Measurements from ENCODE around the gene BATF2. TPM values are rescaled to one million over a fixed set of nuclear protein-coding genes. Genes with fewer than 3 reads are reported as not detected.

Gene BATF2
- total RNA-seq, 4 donors from 2014 or later: 0.63 to 9.6 (median 1.5) TPM

DNA sequence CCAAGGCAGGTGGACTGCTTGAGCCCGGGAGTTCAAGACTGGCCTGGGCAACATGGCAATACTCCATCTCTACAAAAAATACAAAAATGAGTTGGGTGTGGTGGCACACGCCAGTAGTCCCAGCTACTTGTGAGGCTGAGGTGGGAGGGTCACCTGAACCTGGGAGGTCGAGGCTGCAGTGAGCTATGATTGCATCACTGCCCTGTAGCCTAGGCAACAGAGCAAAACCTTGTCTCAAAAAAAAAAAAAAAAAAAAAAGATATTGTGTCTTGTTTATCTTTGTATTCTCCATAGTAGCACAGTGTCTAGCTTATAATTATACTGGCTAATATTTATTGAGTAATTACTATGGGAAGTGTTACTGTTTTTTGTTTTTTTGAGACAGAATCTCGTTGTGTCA, 45.2 kb downstream of the BATF2 start:
- peaks cover 0 to 17% of the 10 kb centered on the region in 2 donors for H3K27me3 ChIP-seq
- H3K4me3 ChIP-seq: no peak overlapping the region
- TF ChIP-seq POLR2A (IDR thresholded peaks at IDR 0.05): no peak
- TF ChIP-seq EP300 (IDR thresholded peaks at IDR 0.05): no peak
- TF ChIP-seq, protein P1, sequence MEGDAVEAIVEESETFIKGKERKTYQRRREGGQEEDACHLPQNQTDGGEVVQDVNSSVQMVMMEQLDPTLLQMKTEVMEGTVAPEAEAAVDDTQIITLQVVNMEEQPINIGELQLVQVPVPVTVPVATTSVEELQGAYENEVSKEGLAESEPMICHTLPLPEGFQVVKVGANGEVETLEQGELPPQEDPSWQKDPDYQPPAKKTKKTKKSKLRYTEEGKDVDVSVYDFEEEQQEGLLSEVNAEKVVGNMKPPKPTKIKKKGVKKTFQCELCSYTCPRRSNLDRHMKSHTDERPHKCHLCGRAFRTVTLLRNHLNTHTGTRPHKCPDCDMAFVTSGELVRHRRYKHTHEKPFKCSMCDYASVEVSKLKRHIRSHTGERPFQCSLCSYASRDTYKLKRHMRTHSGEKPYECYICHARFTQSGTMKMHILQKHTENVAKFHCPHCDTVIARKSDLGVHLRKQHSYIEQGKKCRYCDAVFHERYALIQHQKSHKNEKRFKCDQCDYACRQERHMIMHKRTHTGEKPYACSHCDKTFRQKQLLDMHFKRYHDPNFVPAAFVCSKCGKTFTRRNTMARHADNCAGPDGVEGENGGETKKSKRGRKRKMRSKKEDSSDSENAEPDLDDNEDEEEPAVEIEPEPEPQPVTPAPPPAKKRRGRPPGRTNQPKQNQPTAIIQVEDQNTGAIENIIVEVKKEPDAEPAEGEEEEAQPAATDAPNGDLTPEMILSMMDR (IDR thresholded peaks at IDR 0.05): no peak
- no peaks in the 10 kb centered on the region for H3K9me3 ChIP-seq
- no peaks in the 10 kb centered on the region for H3K4me1 ChIP-seq
- WGBS, 2 donors: 62 to 68% methylated on average over 4 of the region's 4 CpGs
- no peak for DNase-seq (ENCODE audit: low spot score in 2 of 2)
- no peak overlapping the region for H3K27ac ChIP-seq
- H3K36me3 ChIP-seq: no peaks in the 10 kb centered on the region

DNA sequence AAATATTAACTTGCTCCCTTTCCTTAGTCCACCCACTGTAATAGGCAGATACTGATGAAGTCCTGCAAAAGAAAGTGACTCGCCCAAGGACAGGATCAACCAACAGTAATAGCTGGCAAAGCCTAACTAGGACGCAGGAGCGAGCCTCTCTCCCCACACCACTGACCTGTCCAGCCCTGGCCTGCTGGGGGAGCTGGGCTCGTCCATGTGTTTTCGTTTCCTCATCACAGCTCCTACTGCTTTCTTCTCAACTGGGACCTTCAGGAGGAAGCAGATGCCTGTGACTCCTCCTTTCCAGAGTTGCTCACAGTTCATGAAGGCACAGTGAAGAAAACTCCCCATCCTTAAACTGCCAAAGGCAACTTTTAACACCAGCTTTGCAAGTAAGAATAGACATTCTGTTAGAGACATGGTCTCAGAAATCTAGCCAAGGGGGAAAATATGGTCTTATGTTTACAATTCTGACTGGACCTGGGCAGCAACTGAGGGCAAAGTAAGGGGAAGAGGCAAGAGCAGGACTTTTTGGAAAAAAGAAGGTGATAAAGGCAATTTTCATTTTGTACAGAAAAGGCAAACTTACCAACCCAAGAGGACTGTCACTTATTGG, 49.5 kb downstream of the BATF2 start:
- no peak overlapping the region for H3K4me3 ChIP-seq
- H3K36me3 ChIP-seq: no peaks in the 10 kb centered on the region
- H3K9me3 ChIP-seq: no peaks in the 10 kb centered on the region
- DNase-seq (ENCODE audit: low spot score in 2 of 2): no peak
- TF ChIP-seq, protein P1 (IDR thresholded peaks at IDR 0.05): no peak
- TF ChIP-seq POLR2A (IDR thresholded peaks at IDR 0.05) (no peak), EP300 (IDR thresholded peaks at IDR 0.05) (no peak)
- no peak overlapping the region for H3K27ac ChIP-seq
- 31 to 40% methylated on average over 5 of the region's 5 CpGs for WGBS, 2 donors
- no peaks in the 10 kb centered on the region for H3K4me1 ChIP-seq
- H3K27me3 ChIP-seq: no peaks in the 10 kb centered on the region

Small RNA genes within 50 kb of the gene (small RNA-seq; reads per million reads assigned to genes)
- gene MIR6879: 0.38 reads per million
- not detected for gene SNX15

Other genes with a start within 250 kb of the BATF2 start
- 10 to 100 TPM in 2 of 4 donors, 1 to 10 TPM in 2; 2.1 to 18.6 (median 9.9) TPM for gene PYGM, start 237.0 kb downstream of the BATF2 start, total RNA-seq
- 100 to 1,000 TPM; 368 to 416 (median 372) TPM for gene SF1, start 218.4 kb downstream of the BATF2 start, total RNA-seq
- gene MAP4K2, start 193.8 kb downstream of the BATF2 start, total RNA-seq: 10 to 100 TPM; 10.6 to 22.2 (median 13.5) TPM
- 10 to 100 TPM; 15.3 to 30.9 (median 19.7) TPM for gene MEN1, start 186.4 kb downstream of the BATF2 start, total RNA-seq
- gene CDC42BPG, start 152.3 kb downstream of the BATF2 start, total RNA-seq: under 1 TPM in 3 of 4 donors, not detected in 1; under 0.01 to 0.30 (median 0.21) TPM
- 10 to 100 TPM; 35.2 to 93.9 (median 42.6) TPM for gene EHD1, start 118.3 kb downstream of the BATF2 start, total RNA-seq
- 10 to 100 TPM; 33.0 to 93.6 (median 45.8) TPM for gene ATG2A, start 79.8 kb downstream of the BATF2 start, total RNA-seq
- gene PPP2R5B, start 72.3 kb downstream of the BATF2 start, total RNA-seq: 10 to 100 TPM; 10.7 to 21.4 (median 20.2) TPM
- gene GPHA2, start 61.1 kb downstream of the BATF2 start, total RNA-seq: not detected
- gene MAJIN, start 24.9 kb downstream of the BATF2 start, total RNA-seq: not detected
- 100 to 1,000 TPM; 174 to 267 (median 193) TPM for gene ARL2, start 17.2 kb upstream of the BATF2 start, total RNA-seq
- 10 to 100 TPM; 17.1 to 33.3 (median 24.2) TPM for gene SNX15, start 30.5 kb upstream of the BATF2 start, total RNA-seq
- 10 to 100 TPM; 10.6 to 16.3 (median 14.1) TPM for gene SAC3D1, start 44.2 kb upstream of the BATF2 start, total RNA-seq
- 10 to 100 TPM; 18.6 to 38.9 (median 29.1) TPM for gene NAALADL1, start 61.6 kb upstream of the BATF2 start, total RNA-seq
- 1 to 10 TPM in 1 of 4 donors, under 1 TPM in 1, not detected in 2; 0.90 to 1.3 TPM for gene CDCA5, start 87.1 kb upstream of the BATF2 start, total RNA-seq
- 10 to 100 TPM; 28.0 to 48.3 (median 35.1) TPM for gene ZFPL1, start 87.3 kb upstream of the BATF2 start, total RNA-seq
- gene VPS51, start 99.2 kb upstream of the BATF2 start, total RNA-seq: 100 to 1,000 TPM; 193 to 544 (median 439) TPM
- 10 to 100 TPM; 13.6 to 93.0 (median 41.5) TPM for gene TM7SF2, start 114.9 kb upstream of the BATF2 start, total RNA-seq
- gene ZNHIT2, start 120.7 kb upstream of the BATF2 start, total RNA-seq: 10 to 100 TPM; 19.2 to 26.8 (median 22.6) TPM
- gene FAU, start 125.2 kb upstream of the BATF2 start, total RNA-seq: 1,000 to 10,000 TPM; 1,078 to 1,548 (median 1,229) TPM
- 10 to 100 TPM; 48.8 to 55.9 (median 54.2) TPM for gene MRPL49, start 125.3 kb upstream of the BATF2 start, total RNA-seq
- 10 to 100 TPM; 31.6 to 72.6 (median 58.3) TPM for gene SYVN1, start 137.5 kb upstream of the BATF2 start, total RNA-seq
- gene SPDYC, start 173.3 kb upstream of the BATF2 start, total RNA-seq: not detected
- gene CAPN1, start 185.0 kb upstream of the BATF2 start, total RNA-seq: 100 to 1,000 TPM; 108 to 209 (median 150) TPM

Data from tibial nerve (tissue), 4 donors.